CD4-positive, CD25-positive, alpha-beta regulatory T cell (primary cell): ENCODE measurements around the gene CD27. TPM values are rescaled to one million over a fixed set of nuclear protein-coding genes. Genes with fewer than 3 reads are reported as not detected.
"Not testable (repeated sequence)": the region's sequence is repeated elsewhere in the genome, so short reads cannot be mapped to it uniquely, and the experiment has no call there.

Experiments
- ATAC-seq, 2 donors: fragments of 150-1000 bp; cut with Tn5 transposase; one replicate each; pipeline ENCODE4 v1.10.0; 2021; ENCODE audit warnings: low read depth in 2 of 2, moderate number of reproducible peaks in 2 of 2, moderate library complexity in 1 of 2
- DNase-seq, 3 donors: peaks; one replicate each; pipeline versions ENCODE4 v3.0.0 to v3.0.0-alpha.2; 2012 to 2022; ENCODE audit warnings: mixed read lengths in 1 of 3
- H3K27ac ChIP-seq: one replicate; pipeline ENCODE4 v1.7.0; 2013; ENCODE audit warnings: mild to moderate bottlenecking, low read length; ENCODE audit not compliant: insufficient read depth, poor library complexity, severe bottlenecking
- H3K27me3 ChIP-seq: one replicate; pipeline ENCODE4 v1.7.0; 2013; ENCODE audit warnings: low read length; ENCODE audit not compliant: control insufficient read depth, insufficient read depth
- H3K36me3 ChIP-seq: one replicate; pipeline ENCODE4 v1.7.0; 2013; ENCODE audit warnings: mild to moderate bottlenecking, low read length, moderate library complexity; ENCODE audit not compliant: control insufficient read depth, insufficient read depth
- H3K4me1 ChIP-seq: 2 replicates; pipeline ENCODE4 v1.7.0; 2013; ENCODE audit warnings: mild to moderate bottlenecking, low read length; ENCODE audit not compliant: insufficient read depth, control insufficient read depth, poor library complexity, severe bottlenecking
- H3K4me3 ChIP-seq: one replicate; pipeline ENCODE4 v1.7.0; 2013; ENCODE audit warnings: low read depth, mild to moderate bottlenecking, low read length, moderate library complexity
- H3K9me3 ChIP-seq, 2 experiments: 1 replicate in 1 of 2; 2 replicates in 1 of 2; pipeline ENCODE4 v1.7.0; 2013; ENCODE audit warnings: low read length in 2 of 2, mild to moderate bottlenecking in 1 of 2, moderate library complexity in 1 of 2; ENCODE audit not compliant: control insufficient read depth in 2 of 2
- H3K27ac Mint-ChIP-seq, 3 donors: one replicate each; pipeline ENCODE4 v1.8.0; 2020 to 2022; ENCODE audit warnings: mild to moderate bottlenecking in 3 of 3, mixed read lengths in 3 of 3, moderate library complexity in 2 of 3
- H3K27me3 Mint-ChIP-seq: one replicate; pipeline ENCODE4 v1.8.0; 2022; ENCODE audit warnings: mild to moderate bottlenecking, mixed read lengths
- H3K36me3 Mint-ChIP-seq: one replicate; pipeline ENCODE4 v1.8.0; 2020; ENCODE audit warnings: mixed read lengths
- H3K4me1 Mint-ChIP-seq, 4 donors: one replicate each; pipeline ENCODE4 v1.8.0; 2020 to 2022; ENCODE audit warnings: mixed read lengths in 4 of 4, mild to moderate bottlenecking in 1 of 4
- H3K4me3 Mint-ChIP-seq, 4 donors: one replicate each; pipeline ENCODE4 v1.8.0; 2020 to 2022; ENCODE audit warnings: mild to moderate bottlenecking in 4 of 4, mixed read lengths in 4 of 4, moderate library complexity in 3 of 4
- H3K9me3 Mint-ChIP-seq, 7 donors: one replicate each; pipeline ENCODE4 v1.8.0; 2020 to 2022; ENCODE audit warnings: mixed read lengths in 7 of 7, mild to moderate bottlenecking in 3 of 7, moderate library complexity in 2 of 7
- polyA plus RNA-seq, 4 donors: library from polyadenylated mRNA; unstranded; fragments of 300-500 nt; fragmentation: Illumina TruSeq; gene quantifications; one replicate each; pipeline ENCODE4 v1.2.3, GENCODE V29; 2021
- total RNA-seq: library from RNA; stranded (reverse); gene quantifications from one replicate; pipeline ENCODE4 v1.2.3, GENCODE V29; 2022

CD27 gene
- total and polyA plus RNA-seq, 5 donors from 2014 or later: 156 to 707 (median 624) TPM

GRCh38 chr12:6466184-6466573 lies 21.4 kb downstream of the CD27 start:
- H3K4me1 Mint-ChIP-seq: peaks cover 34 to 86% (median 74%) of the 10 kb centered on the region in 4 donors
- H3K27me3 ChIP-seq: no peaks in the 10 kb centered on the region
- DNase-seq: no peak
- ATAC-seq: no peak
- H3K27me3 Mint-ChIP-seq: no peaks in the 10 kb centered on the region
- no peaks in the 10 kb centered on the region for H3K9me3 Mint-ChIP-seq
- H3K4me1 ChIP-seq: peaks cover 81% of the 10 kb centered on the region
- peaks cover 43% of the 10 kb centered on the region for H3K36me3 Mint-ChIP-seq
- peaks cover 25% of the 10 kb centered on the region for H3K36me3 ChIP-seq
- H3K27ac ChIP-seq: peak overlapping the region; percentile 96
- H3K27ac Mint-ChIP-seq: peak overlapping the region; percentile 77 to 98 (median 95)
- H3K4me3 ChIP-seq: no peak overlapping the region
- H3K4me3 Mint-ChIP-seq: peak overlapping the region in 3 of 4 donors; percentile 21 to 40 (median 25)
- H3K9me3 ChIP-seq: no peaks in the 10 kb centered on the region

- H3K27me3 Mint-ChIP-seq, H3K9me3 ChIP-seq, H3K27ac ChIP-seq, H3K9me3 Mint-ChIP-seq, ATAC-seq, H3K27me3 ChIP-seq, DNase-seq, H3K4me3 ChIP-seq: not testable (repeated sequence)
- peak overlapping the region; percentile 64 to 82 (median 75) for H3K27ac Mint-ChIP-seq
- Histone ChIP-seq H3K36me3 (peaks cover 22% of the 10 kb centered on the region), H3K4me1 (peaks cover 78% of the 10 kb centered on the region)
- peaks cover 41% of the 10 kb centered on the region for H3K36me3 Mint-ChIP-seq
- H3K4me1 Mint-ChIP-seq: peaks cover 33 to 83% (median 70%) of the 10 kb centered on the region in 4 donors
- peak overlapping the region in 3 of 4 donors; percentile 26 to 68 (median 62) for H3K4me3 Mint-ChIP-seq
These were observed 22.0 kb downstream of the CD27 start for GRCh38 chr12:6466751-6467150.

- Histone ChIP-seq H3K36me3 (peaks cover 22% of the 10 kb centered on the region), H3K4me3 (peak overlapping the region; percentile 95), H3K4me1 (peaks cover 68% of the 10 kb centered on the region), H3K27ac (peak overlapping the region; percentile 48)
- Mint-ChIP-seq H3K36me3 (peaks cover 35% of the 10 kb centered on the region), H3K4me1 (peaks cover 27 to 73% (median 62%) of the 10 kb centered on the region in 4 donors), H3K27ac (peak overlapping the region; percentile 82 to 95 (median 92)), H3K4me3 (peak overlapping the region; percentile 91 to 99 (median 96))
- H3K27me3 Mint-ChIP-seq, DNase-seq, H3K27me3 ChIP-seq, H3K9me3 Mint-ChIP-seq, ATAC-seq, H3K9me3 ChIP-seq: not testable (repeated sequence)
These were observed 23.0 kb downstream of the CD27 start for GRCh38 chr12:6467571-6468282.

GRCh38 chr12:6468283-6468575 lies 23.5 kb downstream of the CD27 start:
- Histone ChIP-seq H3K27me3 (no peaks in the 10 kb centered on the region), H3K4me3 (peak overlapping the region; percentile 95), H3K4me1 (peaks cover 63% of the 10 kb centered on the region), H3K27ac (peak overlapping the region; percentile 48), H3K9me3 (no peaks in the 10 kb centered on the region), H3K36me3 (peaks cover 22% of the 10 kb centered on the region)
- DNase-seq: no peak
- no peaks in the 10 kb centered on the region for H3K9me3 Mint-ChIP-seq
- H3K27me3 Mint-ChIP-seq: peaks cover 4% of the 10 kb centered on the region
- H3K4me1 Mint-ChIP-seq: peaks cover 23 to 68% (median 57%) of the 10 kb centered on the region in 4 donors
- ATAC-seq: no peak
- peak overlapping the region; percentile 91 to 99 (median 96) for H3K4me3 Mint-ChIP-seq
- H3K36me3 Mint-ChIP-seq: peaks cover 34% of the 10 kb centered on the region
- H3K27ac Mint-ChIP-seq: peak overlapping the region; percentile 48 to 95 (median 92)

- DNase-seq (no peak), ATAC-seq (no peak)
- peaks cover 4% of the 10 kb centered on the region for H3K27me3 Mint-ChIP-seq
- H3K36me3 ChIP-seq: peaks cover 22% of the 10 kb centered on the region
- H3K4me1 Mint-ChIP-seq: peaks cover 17 to 59% (median 50%) of the 10 kb centered on the region in 4 donors
- peaks cover 27% of the 10 kb centered on the region for H3K36me3 Mint-ChIP-seq
- peak overlapping the region; percentile 92 to 95 (median 94) for H3K27ac Mint-ChIP-seq
- peak overlapping the region; percentile 82 for H3K27ac ChIP-seq
- no peaks in the 10 kb centered on the region for H3K9me3 Mint-ChIP-seq
- H3K27me3 ChIP-seq: no peaks in the 10 kb centered on the region
- H3K9me3 ChIP-seq: no peaks in the 10 kb centered on the region
- peak overlapping the region; percentile 95 for H3K4me3 ChIP-seq
- H3K4me3 Mint-ChIP-seq: peak overlapping the region; percentile 91 to 99 (median 96)
- H3K4me1 ChIP-seq: peaks cover 55% of the 10 kb centered on the region
These were observed 24.3 kb downstream of the CD27 start for GRCh38 chr12:6469092-6469491.

GRCh38 chr12:6469609-6470374 lies 25.0 kb downstream of the CD27 start:
- Mint-ChIP-seq H3K9me3 (no peaks in the 10 kb centered on the region), H3K36me3 (peaks cover 20% of the 10 kb centered on the region)
- H3K4me1 ChIP-seq: peaks cover 48% of the 10 kb centered on the region

GRCh38 chr12:6470375-6471163 lies 25.8 kb downstream of the CD27 start, which contains the start of gene VAMP1:
Gene VAMP1 (minus strand): TSS chr12:6470677. CDS start chr12:6470531, 146 bp downstream.
- ATAC-seq: peak; percentile 96 to 97
- H3K27ac Mint-ChIP-seq: peak within 1 kb of the TSS; percentile 94 to 97 (median 95)
- Histone ChIP-seq H3K36me3 (peaks cover 11% of the 10 kb centered on the region), H3K4me3 (peak within 1 kb of the TSS; percentile 95), H3K27ac (peak within 1 kb of the TSS; percentile 82), H3K27me3 (no peaks in the 10 kb centered on the region), H3K4me1 (peaks cover 42% of the 10 kb centered on the region), H3K9me3 (no peaks in the 10 kb centered on the region)
- H3K4me3 Mint-ChIP-seq: peak within 1 kb of the TSS; percentile 91 to 99 (median 96)
- H3K4me1 Mint-ChIP-seq: peaks cover 17 to 47% (median 39%) of the 10 kb centered on the region in 4 donors
- no peaks in the 10 kb centered on the region for H3K9me3 Mint-ChIP-seq
- peaks cover 8% of the 10 kb centered on the region for H3K27me3 Mint-ChIP-seq
- H3K36me3 Mint-ChIP-seq: peaks cover 16% of the 10 kb centered on the region
- peak; percentile 96 to 98 (median 97) for DNase-seq

More at GRCh38 chr12:6469609-6470374, 25.0 kb downstream of the CD27 start:
- peaks cover 6% of the 10 kb centered on the region for H3K27me3 Mint-ChIP-seq
- H3K27ac Mint-ChIP-seq: peak overlapping the region; percentile 92 to 95 (median 94)
- H3K27me3 ChIP-seq: no peaks in the 10 kb centered on the region
- peak overlapping the region; percentile 95 for H3K4me3 ChIP-seq
- ATAC-seq (no peak), DNase-seq (no peak)
- H3K27ac ChIP-seq: peak overlapping the region; percentile 82
- peak overlapping the region; percentile 91 to 99 (median 96) for H3K4me3 Mint-ChIP-seq
- peaks cover 16% of the 10 kb centered on the region for H3K36me3 ChIP-seq
- peaks cover 17 to 52% (median 44%) of the 10 kb centered on the region in 4 donors for H3K4me1 Mint-ChIP-seq
- H3K9me3 ChIP-seq: no peaks in the 10 kb centered on the region
